GM12865 (cell line): Measurements from ENCODE around the gene GRM4.
A peak's percentile ranks its signal among the peaks of the same experiment; 100 is the strongest.

Experiments used
- DNase-seq: peaks from one replicate; pipeline ENCODE4 v3.0.0; 2010; ENCODE audit warnings: low read depth
- H3K4me3 ChIP-seq: 2 replicates; pipeline ENCODE4 v1.5.1; 2011; ENCODE audit warnings: mild to moderate bottlenecking, low read depth, low read length, control low read depth
- CTCF ChIP-seq: IDR thresholded peaks from 2 replicates; pipeline ENCODE4 v1.5.1; 2011; ENCODE audit warnings: low read length, control low read depth, low read depth, inconsistent platforms; ENCODE audit not compliant: insufficient read depth; ENCODE audit errors: missing control alignments

The GRM4 gene

GRCh38 chr6:34128045-34128444 is 17.8 kb downstream of the GRM4 start:
- no peak overlapping the region for H3K4me3 ChIP-seq
- DNase-seq = no peak
- TF ChIP-seq CTCF = no peak

- no peak overlapping the region for H3K4me3 ChIP-seq
- no peak for DNase-seq
- TF ChIP-seq CTCF = no peak
These were observed 19.5 kb downstream of the GRM4 start for GRCh38 chr6:34126419-34126818.

- DNase-seq = no peak
- no peak overlapping the region for H3K4me3 ChIP-seq
- no peak for TF ChIP-seq CTCF
These were observed 19.9 kb downstream of the GRM4 start for GRCh38 chr6:34125939-34126338.

- H3K4me3 ChIP-seq = no peak overlapping the region
- TF ChIP-seq CTCF = no peak
- DNase-seq = no peak
These were observed 24.8 kb downstream of the GRM4 start for GRCh38 chr6:34120953-34121675.

- H3K4me3 ChIP-seq = no peak overlapping the region
- TF ChIP-seq CTCF = no peak
- no peak for DNase-seq
These were observed 30.0 kb downstream of the GRM4 start for GRCh38 chr6:34115915-34116314.

GRCh38 chr6:34115403-34115795 is 30.5 kb downstream of the GRM4 start:
- no peak for TF ChIP-seq CTCF
- H3K4me3 ChIP-seq = no peak overlapping the region
- peak; percentile 10 for DNase-seq
